GM15510 (cell line): ENCODE measurements around the gene TBC1D9.

Experiments
- POLR2A ChIP-seq: IDR thresholded peaks from 3 replicates; pipeline ENCODE4 v1.6.1; 2011; ENCODE audit warnings: borderline replicate concordance; ENCODE audit not compliant: insufficient read length; ENCODE audit errors: extremely low read depth

The TBC1D9 gene

DNA sequence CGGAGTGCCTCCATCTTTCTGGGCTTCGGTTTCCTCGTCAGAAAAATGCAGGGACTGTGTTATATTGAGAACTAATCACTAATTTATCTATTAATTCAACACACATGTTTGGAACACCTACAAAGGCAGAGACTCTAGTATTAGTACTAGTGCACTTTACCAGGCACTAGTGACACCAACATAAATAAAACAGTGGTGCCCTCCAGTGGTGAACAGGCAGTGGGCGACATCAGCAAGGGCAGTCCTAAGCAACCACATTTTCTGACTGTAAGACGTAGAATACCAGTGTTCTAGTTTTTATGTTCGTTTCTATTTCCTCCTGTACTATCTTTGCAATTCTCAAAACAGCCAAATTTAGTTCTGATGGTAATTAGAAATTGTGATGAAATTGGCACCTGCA lies 118.3 kb downstream of the TBC1D9 start:
- no peak for TF ChIP-seq POLR2A

DNA sequence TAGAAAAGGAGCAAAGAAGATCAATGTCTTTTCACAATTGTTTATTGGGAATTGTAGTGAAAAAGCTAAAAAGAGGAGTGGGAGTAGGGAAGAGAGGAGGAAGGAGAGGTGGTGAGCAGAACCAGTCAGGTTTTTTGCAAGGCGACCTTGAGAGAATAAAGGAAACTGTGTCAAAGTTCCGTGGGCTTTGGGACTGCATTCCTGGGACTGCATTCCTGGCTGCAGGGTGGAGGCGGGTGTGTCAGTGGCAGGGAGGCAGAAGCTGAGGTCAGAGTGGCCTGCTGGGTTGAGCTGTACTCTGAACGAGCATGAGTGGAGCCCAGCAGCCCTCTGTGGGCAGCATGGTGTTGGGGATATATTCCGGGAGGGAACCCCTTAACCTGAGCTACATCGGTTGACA lies 120.6 kb downstream of the TBC1D9 start:
- no peak for TF ChIP-seq POLR2A

GRCh38 chr4:140633951-140634350 lies 122.2 kb downstream of the TBC1D9 start:
- TF ChIP-seq POLR2A, result no peak

DNA sequence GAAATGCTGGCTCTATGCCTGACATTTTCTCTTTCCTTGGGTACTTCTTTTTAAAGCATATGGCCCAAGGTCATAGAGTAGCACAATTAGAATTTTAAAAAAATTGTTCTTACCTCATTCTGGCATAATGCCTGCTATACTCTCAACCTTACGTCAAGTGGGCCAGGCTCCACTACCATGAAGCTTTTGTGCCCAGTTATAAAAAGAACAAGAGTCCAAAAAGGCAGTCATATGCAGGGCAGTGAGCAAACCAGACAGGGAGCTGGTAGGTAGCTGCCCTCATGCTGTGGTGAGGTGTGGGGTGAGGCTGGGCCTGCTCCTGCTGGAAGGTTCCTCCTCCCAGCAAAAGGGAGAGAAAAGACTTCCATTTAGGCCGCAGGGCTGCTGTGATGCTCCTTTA lies 123.1 kb downstream of the TBC1D9 start:
- TF ChIP-seq POLR2A, result no peak

DNA sequence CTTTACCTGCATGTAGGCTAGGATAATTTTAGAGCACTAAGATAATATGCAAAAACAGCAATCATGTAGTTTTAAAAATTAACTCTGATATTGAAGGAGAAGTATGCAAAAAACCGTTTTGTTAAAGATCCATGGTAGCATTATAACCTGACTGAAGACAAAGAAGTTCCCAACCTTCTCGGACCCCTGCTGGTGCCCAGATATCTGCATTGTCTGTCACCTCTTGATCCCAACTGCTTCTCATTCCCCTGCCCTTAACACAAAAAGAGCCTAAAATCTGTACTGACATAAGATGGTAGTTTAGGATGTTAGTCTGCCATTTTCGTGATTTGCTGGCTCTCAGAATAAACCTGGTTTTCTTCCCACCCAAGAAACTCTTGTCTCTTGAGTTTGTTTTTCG lies 125.9 kb downstream of the TBC1D9 start:
- no peak for TF ChIP-seq POLR2A

DNA sequence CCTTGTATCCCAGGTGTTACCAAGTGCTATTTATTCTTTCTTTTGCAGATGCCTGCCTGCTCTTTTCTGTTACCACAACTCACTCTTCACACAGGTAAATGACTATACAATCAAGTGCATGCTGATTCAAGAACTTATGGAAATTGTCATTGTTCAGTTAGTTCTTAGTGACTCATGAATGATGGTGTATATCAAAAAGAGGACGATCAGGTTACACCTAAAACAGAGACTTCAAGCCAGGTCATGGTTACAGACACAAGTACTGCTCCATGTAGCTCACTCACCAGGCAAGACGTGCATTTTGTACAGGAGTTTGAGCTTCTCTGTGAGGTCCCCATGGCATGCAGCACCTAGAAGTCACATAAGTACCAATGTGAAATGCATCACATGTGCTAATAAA lies 128.2 kb downstream of the TBC1D9 start:
- no peak for TF ChIP-seq POLR2A

GRCh38 chr4:140626661-140627376 lies 129.4 kb downstream of the TBC1D9 start:
- no peak for TF ChIP-seq POLR2A

GRCh38 chr4:140622333-140622958 lies 133.7 kb downstream of the TBC1D9 start:
- no peak for TF ChIP-seq POLR2A

- no peak for TF ChIP-seq POLR2A
Observed at GRCh38 chr4:140621161-140621560, 135.0 kb downstream of the TBC1D9 start.

GRCh38 chr4:140617499-140618248 lies 138.5 kb downstream of the TBC1D9 start:
- TF ChIP-seq POLR2A, result no peak

- no peak for TF ChIP-seq POLR2A
Observed at GRCh38 chr4:140615451-140615850, 140.7 kb downstream of the TBC1D9 start.

DNA sequence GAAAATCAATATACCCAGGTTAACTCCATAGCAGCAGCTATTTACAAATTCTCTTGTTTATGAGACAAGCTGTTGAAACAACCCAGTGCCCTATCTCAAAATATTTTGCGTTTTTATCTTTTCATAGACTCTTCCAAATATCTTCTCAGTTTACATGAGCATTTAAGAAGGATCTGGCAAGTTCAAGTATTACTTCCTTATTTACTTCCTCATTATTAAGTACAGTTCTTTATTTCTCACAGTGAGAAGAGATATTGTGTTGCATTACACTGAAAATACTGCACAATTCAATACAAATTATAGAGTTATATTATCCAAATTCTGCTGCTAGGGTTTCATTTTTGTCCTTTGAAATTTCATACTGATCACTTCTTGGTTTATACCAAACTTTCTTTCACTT lies 143.8 kb downstream of the TBC1D9 start:
- TF ChIP-seq POLR2A, result no peak

- TF ChIP-seq POLR2A, result no peak
Observed at GRCh38 chr4:140611854-140612253, 144.3 kb downstream of the TBC1D9 start.

DNA sequence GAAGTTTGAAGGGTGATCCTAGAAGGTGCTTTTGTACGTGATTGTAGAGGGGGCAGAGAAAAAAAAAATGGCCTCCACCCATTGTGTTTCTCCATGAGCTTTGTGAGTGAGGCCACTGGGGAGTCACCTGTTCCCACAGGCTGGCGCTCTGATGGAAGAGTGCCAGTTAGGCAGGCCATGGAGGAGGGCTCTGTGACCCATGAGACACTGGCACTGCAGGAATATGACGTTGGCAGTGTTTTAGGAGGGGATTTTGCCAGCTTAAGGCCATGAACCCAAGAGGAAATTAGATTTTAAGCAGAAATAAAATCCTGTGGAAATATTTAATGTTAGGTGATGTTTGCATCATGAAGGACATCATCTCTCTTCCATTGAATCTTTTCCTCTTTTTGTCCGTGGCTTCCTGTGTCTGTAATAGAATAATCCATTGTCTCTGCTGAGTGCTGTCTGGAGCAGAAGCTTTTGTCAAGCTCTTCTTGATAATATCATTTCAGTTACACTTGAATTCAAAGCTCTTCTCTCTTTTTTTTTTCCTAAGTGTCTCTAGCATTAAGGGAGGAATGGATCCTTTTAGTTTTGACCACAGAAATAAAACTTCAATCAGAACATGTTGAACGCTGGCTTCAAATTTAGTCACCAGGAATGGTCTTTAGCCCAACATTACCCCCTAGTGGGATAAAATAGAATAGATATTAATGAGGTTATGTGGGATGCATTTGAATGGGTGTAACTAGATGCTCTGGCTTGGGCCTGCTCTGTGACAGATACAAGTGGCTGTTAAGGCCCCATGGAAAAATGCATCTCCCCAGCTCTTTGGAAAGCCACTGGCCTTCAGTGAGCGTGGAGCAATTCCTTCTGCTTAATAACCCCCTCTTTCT lies 146.4 kb downstream of the TBC1D9 start:
- no peak for TF ChIP-seq POLR2A

- TF ChIP-seq POLR2A, result no peak
Observed at GRCh38 chr4:140607852-140608251, 148.3 kb downstream of the TBC1D9 start.

GRCh38 chr4:140604544-140604943 lies 151.6 kb downstream of the TBC1D9 start:
- no peak for TF ChIP-seq POLR2A

GRCh38 chr4:140603286-140603685 lies 152.9 kb downstream of the TBC1D9 start:
- TF ChIP-seq POLR2A, result no peak
